Fibroblast of pulmonary artery (primary cell): ENCODE results near the gene BNC2.

Experiments used
- DNase-seq: peaks from one replicate; pipeline ENCODE4 v3.0.0-alpha.2; 2010; ENCODE audit warnings: low read depth
- H3K4me3 ChIP-seq: replicated peaks from 2 replicates; pipeline ENCODE4 v1.5.1; 2011; ENCODE audit warnings: low read depth, mild to moderate bottlenecking, control low read depth, low read length, moderate library complexity
- TF ChIP-seq, protein P1 (sequence below): IDR thresholded peaks from 2 replicates; pipeline ENCODE4 v1.5.1; 2011; ENCODE audit warnings: mild to moderate bottlenecking, control low read depth, low read length, inconsistent platforms; ENCODE audit errors: missing control alignments

BNC2 gene

DNA sequence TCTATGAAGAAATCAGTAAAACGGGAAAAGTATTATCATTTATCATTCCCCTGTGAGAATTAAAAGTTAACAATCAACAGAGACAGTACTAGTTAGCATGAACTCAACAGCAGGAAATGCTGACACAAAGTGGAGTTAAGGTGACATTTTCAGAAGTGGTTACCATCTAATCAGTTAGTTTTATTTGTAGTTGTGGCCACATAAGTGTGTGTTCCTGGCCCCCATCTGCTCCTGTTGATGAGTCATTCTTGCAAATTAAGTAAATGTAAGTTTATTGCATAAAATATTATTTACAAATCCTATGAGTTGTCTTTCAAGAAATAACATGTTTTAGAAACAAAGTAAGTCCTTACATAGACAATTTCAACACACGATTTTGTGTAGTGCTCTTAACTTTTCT lies 8.9 kb upstream of the BNC2 start:
- no peak overlapping the region for H3K4me3 ChIP-seq
- TF ChIP-seq, protein P1, sequence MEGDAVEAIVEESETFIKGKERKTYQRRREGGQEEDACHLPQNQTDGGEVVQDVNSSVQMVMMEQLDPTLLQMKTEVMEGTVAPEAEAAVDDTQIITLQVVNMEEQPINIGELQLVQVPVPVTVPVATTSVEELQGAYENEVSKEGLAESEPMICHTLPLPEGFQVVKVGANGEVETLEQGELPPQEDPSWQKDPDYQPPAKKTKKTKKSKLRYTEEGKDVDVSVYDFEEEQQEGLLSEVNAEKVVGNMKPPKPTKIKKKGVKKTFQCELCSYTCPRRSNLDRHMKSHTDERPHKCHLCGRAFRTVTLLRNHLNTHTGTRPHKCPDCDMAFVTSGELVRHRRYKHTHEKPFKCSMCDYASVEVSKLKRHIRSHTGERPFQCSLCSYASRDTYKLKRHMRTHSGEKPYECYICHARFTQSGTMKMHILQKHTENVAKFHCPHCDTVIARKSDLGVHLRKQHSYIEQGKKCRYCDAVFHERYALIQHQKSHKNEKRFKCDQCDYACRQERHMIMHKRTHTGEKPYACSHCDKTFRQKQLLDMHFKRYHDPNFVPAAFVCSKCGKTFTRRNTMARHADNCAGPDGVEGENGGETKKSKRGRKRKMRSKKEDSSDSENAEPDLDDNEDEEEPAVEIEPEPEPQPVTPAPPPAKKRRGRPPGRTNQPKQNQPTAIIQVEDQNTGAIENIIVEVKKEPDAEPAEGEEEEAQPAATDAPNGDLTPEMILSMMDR, result no peak
- DNase-seq, result no peak

DNA sequence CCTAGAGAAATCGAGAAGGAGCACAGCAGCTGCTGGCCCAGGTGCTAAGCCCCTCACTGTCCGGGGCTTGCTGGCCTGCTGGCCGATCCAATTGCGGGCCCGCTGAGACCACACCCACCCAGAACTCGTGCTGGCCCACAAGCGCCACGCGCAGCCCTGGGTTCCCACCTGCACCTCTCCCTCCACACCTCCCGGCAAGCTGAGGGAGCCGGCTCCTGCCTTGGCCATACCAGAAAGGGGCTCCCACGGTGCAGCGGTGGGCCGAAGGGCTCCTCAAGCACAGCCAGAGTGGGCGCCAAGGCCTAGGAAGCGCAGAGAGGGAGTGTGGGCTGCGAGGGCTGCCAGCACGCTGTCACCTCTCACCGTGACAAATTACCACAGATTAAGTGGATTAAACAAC lies 6.8 kb upstream of the BNC2 start:
- H3K4me3 ChIP-seq, result no peak overlapping the region
- DNase-seq, result no peak
- TF ChIP-seq, protein P1, result no peak

DNA sequence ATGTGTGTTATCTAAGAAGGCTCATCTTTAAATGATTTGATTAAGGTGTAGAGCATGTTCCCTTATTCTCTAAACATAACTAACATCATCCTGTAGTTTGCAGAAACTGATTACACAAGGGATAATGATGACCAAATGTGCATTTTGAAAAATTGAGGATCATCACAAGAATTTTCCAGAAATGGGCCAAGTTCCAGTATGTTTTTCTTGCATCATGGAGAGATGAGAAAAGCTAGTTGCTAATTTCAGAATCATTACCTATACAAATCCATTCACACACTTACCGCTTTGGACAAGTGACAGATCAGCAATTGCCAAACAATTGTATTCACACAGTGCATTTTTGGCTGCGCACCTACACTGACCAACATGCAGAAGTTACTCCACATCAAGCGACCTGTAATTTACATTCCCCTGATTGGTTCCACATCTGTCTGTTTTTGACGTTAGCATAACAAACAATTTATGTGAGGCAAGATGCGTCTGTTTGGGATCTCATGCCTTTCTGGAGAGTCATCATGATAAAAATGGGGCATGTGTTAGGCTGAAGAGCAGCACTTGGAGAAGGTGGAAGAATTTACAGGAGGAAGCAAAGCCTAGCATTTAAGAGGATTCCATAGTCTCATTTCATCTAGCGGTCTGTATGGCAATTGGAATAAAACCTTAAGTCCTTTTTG lies 2.8 kb upstream of the BNC2 start:
- peak; percentile 54 for DNase-seq
- no peak overlapping the region for H3K4me3 ChIP-seq
- TF ChIP-seq, protein P1, result no peak

DNA sequence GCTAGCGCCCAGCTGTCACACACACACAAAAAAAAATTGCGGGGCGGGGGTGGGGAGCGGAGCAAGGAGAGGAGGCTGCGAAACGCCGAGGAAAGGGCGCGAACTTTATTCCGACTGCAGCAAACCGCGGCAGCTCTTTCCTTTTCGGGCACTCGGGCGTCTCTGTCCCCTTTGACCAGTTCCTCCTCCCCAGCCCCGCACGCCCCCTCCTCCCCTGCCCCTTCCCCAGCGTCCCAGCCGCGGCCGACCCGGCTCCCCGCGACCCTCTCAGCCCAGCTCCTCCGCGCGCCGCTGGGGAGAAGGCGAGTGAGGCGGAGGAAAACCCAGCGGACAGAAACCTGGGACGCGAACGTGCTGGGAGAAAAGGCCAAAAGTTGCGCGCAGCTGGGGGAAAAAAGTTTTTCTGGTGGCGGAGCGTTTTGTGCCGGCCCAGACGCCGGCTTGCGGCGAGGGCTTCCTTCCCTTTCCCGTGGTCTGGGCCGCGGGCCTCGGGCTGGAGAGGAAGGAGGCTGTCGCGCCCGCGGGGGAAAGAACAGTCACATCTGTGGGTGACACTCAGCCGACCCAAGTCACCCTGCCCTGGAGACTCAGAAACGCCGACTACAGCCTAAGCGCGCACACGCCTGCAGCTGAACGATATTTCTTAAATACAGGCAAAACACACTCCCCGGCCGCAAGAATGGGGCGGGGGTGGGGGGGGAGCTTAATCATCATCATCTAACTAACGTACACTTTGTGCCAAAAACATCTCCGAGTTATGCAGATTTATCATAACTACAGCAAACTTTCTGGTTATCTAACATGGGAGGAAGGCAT lies 1.1 kb upstream of the BNC2 start:
- DNase-seq, result peak; percentile 73
- H3K4me3 ChIP-seq, result peak overlapping the region; percentile 85
- TF ChIP-seq, protein P1, result no peak

DNA sequence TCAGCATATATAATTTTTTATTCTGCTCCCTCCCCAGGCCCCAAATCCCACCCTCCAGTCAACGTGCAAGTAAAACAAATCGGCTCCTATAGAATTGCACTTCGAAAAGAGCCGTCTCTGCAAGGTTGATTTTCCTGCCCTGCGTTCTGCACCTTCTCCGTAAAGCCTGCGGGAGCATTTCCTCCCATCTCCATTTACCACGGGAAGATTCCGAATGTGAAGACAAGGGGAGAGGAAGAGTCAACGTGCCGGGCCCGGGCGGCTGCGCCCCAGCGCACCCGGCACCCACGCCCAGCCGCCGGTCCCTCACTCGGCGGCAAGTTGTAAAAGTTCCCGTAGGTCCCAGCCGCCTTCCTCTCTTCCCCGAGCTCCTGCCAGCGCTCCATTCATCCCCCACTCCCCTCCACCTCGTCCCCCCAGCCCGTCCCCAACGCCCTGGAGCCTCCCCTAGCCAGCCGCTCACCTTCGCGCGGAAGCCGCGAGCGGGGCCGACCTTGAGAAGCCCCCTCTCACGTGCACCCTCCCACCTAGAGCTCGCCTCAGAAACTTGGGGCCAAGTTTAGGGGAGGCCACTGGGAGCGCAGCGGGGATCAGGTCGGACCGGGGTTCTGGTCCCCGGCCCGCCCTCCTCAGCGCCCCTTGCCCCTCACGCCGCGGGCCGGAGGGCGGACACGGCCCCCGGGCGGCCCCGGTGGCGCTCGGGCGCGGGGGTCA lies 431 bp downstream of the BNC2 start:
- peak overlapping the region; percentile 85 for H3K4me3 ChIP-seq
- DNase-seq, result peak; percentile 22
- TF ChIP-seq, protein P1, result no peak

DNA sequence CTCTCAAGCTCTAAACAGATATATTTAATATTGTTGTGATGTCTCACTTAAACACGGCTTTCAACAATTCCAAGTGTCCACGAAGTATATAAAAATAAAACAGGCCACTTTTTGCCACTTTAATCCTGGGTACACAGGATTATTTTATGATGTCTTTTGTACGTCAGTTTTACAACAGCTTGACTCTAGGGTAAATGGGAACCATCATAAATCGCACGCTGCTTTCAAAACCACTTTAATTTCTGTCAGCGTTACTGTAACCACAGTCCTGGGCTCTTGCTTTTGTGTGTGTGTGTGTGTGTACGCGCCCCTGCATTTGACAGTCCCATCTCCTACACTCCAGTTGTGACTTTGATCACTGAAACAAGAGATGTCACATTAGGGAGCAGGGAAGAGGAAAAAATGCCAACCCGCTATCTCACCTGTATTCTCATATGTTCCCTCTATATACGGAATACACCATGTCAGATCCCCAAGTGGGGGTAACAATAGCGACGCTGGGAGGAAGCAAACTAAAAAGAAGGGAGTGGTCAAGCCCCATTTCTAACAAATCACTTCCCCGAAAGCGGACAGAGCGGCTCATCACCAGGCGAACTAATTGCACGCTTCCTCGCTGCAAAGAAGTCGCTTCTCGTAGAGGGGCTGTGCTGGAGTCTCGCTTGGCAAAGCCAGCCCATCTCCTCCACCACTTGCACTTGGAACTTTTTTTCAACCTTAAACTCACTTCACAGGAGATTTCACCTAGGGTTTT lies 1.2 kb downstream of the BNC2 start:
- peak overlapping the region; percentile 85 for H3K4me3 ChIP-seq
- DNase-seq, result peak; percentile 42
- TF ChIP-seq, protein P1, result no peak
